NCI-H345 treated with DMSO at 0.1 percent for 48 hours (cell line): ENCODE data around the gene DLX2.

Source experiments
- DNase-seq: peaks from one replicate; lab custom pipeline; 2025; ENCODE audit not compliant: unreplicated experiment; lab: John Stamatoyannopoulos, UW

DLX2 gene

DNA sequence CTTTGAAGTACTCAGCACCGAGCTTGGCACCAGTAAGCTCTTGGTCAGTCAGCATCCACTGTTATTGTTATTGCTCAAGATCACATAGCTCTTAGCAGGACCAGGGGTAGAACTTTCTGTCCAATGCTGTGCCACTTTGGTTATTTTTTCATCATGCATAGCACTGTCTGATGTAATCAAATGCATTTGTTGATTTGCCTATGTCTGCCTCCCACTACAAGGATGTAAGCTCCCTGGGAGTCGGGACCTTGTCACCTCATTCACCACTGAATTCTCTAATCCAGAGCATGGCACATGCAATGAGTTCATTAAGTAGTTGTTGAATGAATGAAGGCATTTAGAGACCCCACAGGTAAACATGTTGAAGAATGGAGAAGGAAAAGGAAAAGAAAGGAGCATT, 46.4 kb downstream of the DLX2 start:
- no peak for DNase-seq

DNA sequence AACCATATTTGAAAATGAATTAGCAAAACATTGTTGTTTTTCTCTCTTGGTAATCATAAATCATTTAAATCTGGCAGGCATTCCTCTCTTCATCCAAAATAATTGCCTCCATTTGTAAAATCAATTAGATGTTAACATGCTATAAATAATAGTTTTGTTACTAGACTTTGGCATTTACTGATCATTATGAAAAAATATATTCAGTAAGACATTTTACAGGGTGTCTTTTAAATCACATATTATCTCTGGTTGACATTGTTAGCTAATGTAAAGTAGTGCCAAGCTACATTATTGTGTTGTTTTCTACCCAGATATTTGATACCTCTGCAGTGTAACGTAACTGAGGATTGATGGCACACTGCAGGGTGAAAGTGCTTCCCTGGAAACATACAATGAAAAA, 49.2 kb downstream of the DLX2 start:
- no peak for DNase-seq

DNA sequence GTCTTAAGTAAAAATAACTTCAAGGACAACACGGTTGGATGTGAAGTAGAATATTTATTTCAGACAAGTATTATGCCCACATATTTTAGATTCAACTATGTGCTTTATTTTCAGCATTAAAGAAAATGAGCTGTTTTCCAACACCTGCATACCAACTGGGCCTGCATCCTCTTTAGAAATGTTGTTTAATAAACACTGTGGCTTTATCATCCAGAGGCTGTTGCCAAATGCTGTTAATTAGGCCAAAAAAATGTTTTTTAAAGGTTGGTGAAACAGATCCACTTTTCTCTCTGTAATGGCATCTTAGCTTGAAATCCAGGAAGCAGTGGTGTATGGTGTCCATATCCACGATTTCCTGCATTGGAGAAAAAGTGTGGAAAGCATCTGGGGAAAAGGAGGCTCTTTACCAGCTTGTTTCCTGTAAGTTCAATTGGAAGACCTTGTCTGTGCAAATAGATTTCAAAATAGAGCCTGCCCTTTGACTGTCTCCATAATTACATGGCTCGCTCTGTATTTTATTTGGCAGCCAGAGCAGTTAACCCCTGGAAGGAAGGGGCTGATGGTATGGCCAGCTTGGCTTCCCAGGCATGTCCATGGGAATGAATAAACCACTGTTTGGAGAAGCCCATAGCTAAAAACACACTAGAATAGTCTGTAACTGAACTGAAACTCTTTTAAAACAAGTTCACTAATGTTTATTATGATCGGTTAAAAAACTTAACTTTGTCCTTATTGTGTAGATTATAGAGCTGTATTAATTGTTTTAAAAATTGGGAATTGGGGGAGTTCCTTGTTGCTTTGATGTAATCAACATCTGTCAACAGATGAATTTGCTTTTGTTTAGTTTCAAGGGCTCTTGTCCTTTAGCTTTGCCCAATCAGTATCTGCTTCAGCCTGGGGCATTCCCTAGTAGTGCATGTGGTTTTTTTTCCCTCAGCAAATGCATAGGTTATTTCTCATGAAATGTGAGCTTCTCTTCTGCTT, 50.4 kb downstream of the DLX2 start:
- DNase-seq: peak; percentile 30

DNA sequence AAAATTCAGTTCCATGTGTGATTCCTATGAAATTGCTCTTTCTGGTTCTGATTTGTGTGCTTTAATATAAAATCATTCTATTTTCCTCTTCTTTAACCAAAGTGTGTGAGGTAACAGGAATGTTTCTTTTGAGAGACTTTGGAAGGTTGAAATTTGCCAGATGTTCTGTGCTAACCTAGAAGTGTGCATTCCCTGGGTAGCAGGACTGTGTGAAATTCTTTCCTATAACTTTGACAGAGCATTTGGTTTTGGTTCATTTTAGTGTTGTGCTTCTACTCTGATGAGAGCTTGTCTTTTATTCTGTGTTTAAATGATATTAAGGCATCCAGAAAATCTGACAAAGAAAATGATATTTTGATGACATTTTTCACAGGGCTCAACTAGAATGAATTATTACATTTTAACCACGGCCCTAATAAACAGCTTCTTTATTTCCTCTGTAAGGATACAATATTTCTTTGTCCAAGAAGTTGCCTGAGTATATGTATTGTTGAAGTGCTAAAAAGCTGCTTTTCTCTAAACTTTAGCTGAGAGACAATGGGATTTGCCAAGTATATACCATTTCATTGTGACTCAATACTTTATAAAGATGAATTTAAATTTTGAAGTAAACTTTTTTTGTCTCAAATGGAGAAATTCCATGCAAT, 52.1 kb downstream of the DLX2 start:
- DNase-seq: no peak

DNA sequence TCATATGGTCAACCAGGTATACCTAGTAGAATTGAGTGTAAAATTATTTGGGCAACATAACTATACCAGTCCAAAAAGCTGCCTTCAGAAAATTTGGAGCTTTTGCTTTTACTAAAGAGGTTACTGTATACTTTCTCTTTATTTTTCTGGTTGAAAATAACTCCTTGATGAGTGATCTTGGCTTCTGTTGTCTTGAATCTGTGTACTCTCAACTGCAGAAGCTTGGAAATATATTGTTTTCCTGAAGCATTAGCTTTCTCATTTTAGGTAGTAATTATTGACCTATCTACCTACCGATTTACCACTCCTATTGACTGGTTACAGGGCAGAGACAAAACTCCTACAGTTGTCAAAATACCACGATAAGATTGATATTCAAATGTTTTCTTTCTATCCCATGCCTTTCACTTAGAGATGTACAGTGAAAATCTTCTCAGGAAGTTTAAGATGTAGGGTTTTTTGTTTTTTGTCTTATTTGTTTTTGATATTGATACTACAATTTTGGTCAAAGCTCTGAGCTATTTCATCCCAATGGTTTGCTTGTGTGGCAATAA, 53.1 kb downstream of the DLX2 start:
- no peak for DNase-seq
